ENCODE measurements around the gene RNF10. TPM values are rescaled to one million over a fixed set of nuclear protein-coding genes. Genes with fewer than 3 reads are reported as not detected.
"Not testable (repeated sequence)": the region's sequence is repeated elsewhere in the genome, so short reads cannot be mapped to it uniquely, and the experiment has no call there.

RNF10 gene
- polyA plus RNA-seq, 1 donor from 2014 or later, result 139 TPM

GRCh38 chr12:120514002-120514401, 20.2 kb upstream of the RNF10 start:
- no peaks in the 10 kb centered on the region for H3K9me3 ChIP-seq (ENCODE audit: low read length)
- H3K79me2 ChIP-seq (replicated peaks; ENCODE audit: insufficient read depth, low read length), result no peaks in the 10 kb centered on the region
- H3K27ac ChIP-seq (ENCODE audit: low read length), result no peak overlapping the region
- no peaks in the 10 kb centered on the region for H3F3A ChIP-seq (ENCODE audit: insufficient read depth, low read length, poor library complexity, severe bottlenecking)
- no peaks in the 10 kb centered on the region for H3K27me3 ChIP-seq (ENCODE audit: insufficient read depth, low read depth, low read length)
- no peaks in the 10 kb centered on the region for H3K36me3 ChIP-seq (ENCODE audit: insufficient read depth, low read length)
- no peak overlapping the region for H2AFZ ChIP-seq (ENCODE audit: low read depth, low read length)
- no peak overlapping the region for H3K4me2 ChIP-seq (ENCODE audit: low read length)
- no peak overlapping the region for H3K4me3 ChIP-seq (ENCODE audit: low read length)
- no peak for TF ChIP-seq EZH2 (IDR thresholded peaks at IDR 0.05; ENCODE audit: borderline replicate concordance, insufficient read depth, low read length, poor library complexity, severe bottlenecking)
- no peaks in the 10 kb centered on the region for H4K20me1 ChIP-seq (ENCODE audit: insufficient read depth)
- H3K9me2 ChIP-seq (ENCODE audit: insufficient read depth, low read length), result no peaks in the 10 kb centered on the region
- no peak overlapping the region for H3K9ac ChIP-seq (ENCODE audit: low read length)

- no peaks in the 10 kb centered on the region for H3F3A ChIP-seq (ENCODE audit: insufficient read depth, low read length, poor library complexity, severe bottlenecking)
- H3K27ac ChIP-seq (ENCODE audit: low read length), result no peak overlapping the region
- no peaks in the 10 kb centered on the region for H3K36me3 ChIP-seq (ENCODE audit: insufficient read depth, low read length)
- H4K20me1 ChIP-seq (ENCODE audit: insufficient read depth), result no peaks in the 10 kb centered on the region
- H3K9me2 ChIP-seq (ENCODE audit: insufficient read depth, low read length), result no peaks in the 10 kb centered on the region
- no peak overlapping the region for H3K4me2 ChIP-seq (ENCODE audit: low read length)
- no peaks in the 10 kb centered on the region for H3K9me3 ChIP-seq (ENCODE audit: low read length)
- H3K27me3 ChIP-seq (ENCODE audit: insufficient read depth, low read depth, low read length), result no peaks in the 10 kb centered on the region
- H3K9ac ChIP-seq (ENCODE audit: low read length), result no peak overlapping the region
- no peak overlapping the region for H3K4me3 ChIP-seq (ENCODE audit: low read length)
- no peaks in the 10 kb centered on the region for H3K79me2 ChIP-seq (replicated peaks; ENCODE audit: insufficient read depth, low read length)
- H2AFZ ChIP-seq (ENCODE audit: low read depth, low read length), result no peak overlapping the region
- no peak for TF ChIP-seq SMC3 (conservative IDR thresholded peaks at IDR 0.05; ENCODE audit: poor library complexity)
- TF ChIP-seq MXI1 (conservative IDR thresholded peaks at IDR 0.05; ENCODE audit: poor library complexity, severe bottlenecking), result no peak
- TF ChIP-seq POLR2AphosphoS5 (IDR thresholded peaks at IDR 0.05), result no peak
- TF ChIP-seq EZH2 (IDR thresholded peaks at IDR 0.05; ENCODE audit: borderline replicate concordance, insufficient read depth, low read length, poor library complexity, severe bottlenecking), result no peak
- no peak for TF ChIP-seq EP300 (conservative IDR thresholded peaks at IDR 0.05; ENCODE audit: poor library complexity, severe bottlenecking)
- TF ChIP-seq REST (IDR thresholded peaks at IDR 0.05; ENCODE audit: borderline replicate concordance), result no peak
- TF ChIP-seq TAF1 (IDR thresholded peaks at IDR 0.05; ENCODE audit: low read depth), result no peak
- no peak for TF ChIP-seq RAD21 (conservative IDR thresholded peaks at IDR 0.05)
- no peak for TF ChIP-seq CTCF (IDR thresholded peaks at IDR 0.05; ENCODE audit: poor library complexity, severe bottlenecking)
Measured at GRCh38 chr12:120515496-120515895, 18.7 kb upstream of the RNF10 start.

- not testable (repeated sequence) for H3K4me2 ChIP-seq (ENCODE audit: low read length); H3K9me3 ChIP-seq (ENCODE audit: low read length); H3K79me2 ChIP-seq (replicated peaks; ENCODE audit: insufficient read depth, low read length); H3K9me2 ChIP-seq (ENCODE audit: insufficient read depth, low read length); H3F3A ChIP-seq (ENCODE audit: insufficient read depth, low read length, poor library complexity, severe bottlenecking); H2AFZ ChIP-seq (ENCODE audit: low read depth, low read length); H3K36me3 ChIP-seq (ENCODE audit: insufficient read depth, low read length); H3K27me3 ChIP-seq (ENCODE audit: insufficient read depth, low read depth, low read length); H4K20me1 ChIP-seq (ENCODE audit: insufficient read depth); H3K9ac ChIP-seq (ENCODE audit: low read length); H3K4me3 ChIP-seq (ENCODE audit: low read length); H3K27ac ChIP-seq (ENCODE audit: low read length)
Measured at GRCh38 chr12:120519324-120519723, 14.8 kb upstream of the RNF10 start.

Data from neural cell (in vitro differentiated cells).